Type B pancreatic cell (in vitro differentiated cells): ENCODE data around the gene NECAB3. TPM values are rescaled to one million over a fixed set of nuclear protein-coding genes. Genes with fewer than 3 reads are reported as not detected.
A peak's percentile ranks its signal among the peaks of the same experiment; 100 is the strongest.
"Not testable (repeated sequence)": the region's sequence is repeated elsewhere in the genome, so short reads cannot be mapped to it uniquely, and the experiment has no call there.

Experiments
- DNase-seq: peaks from one replicate; pipeline ENCODE4 v3.0.0; 2021; ENCODE audit warnings: mixed read lengths; ENCODE audit not compliant: unreplicated experiment; ENCODE audit errors: extremely low spot score
- H3K27ac Mint-ChIP-seq: 2 replicates; pipeline ENCODE4 v1.8.0; 2021; ENCODE audit warnings: mild to moderate bottlenecking, mixed read lengths
- H3K27me3 Mint-ChIP-seq: 2 replicates; pipeline ENCODE4 v1.8.0; 2021; ENCODE audit warnings: mixed read lengths
- H3K36me3 Mint-ChIP-seq: 2 replicates; pipeline ENCODE4 v1.8.0; 2021; ENCODE audit warnings: mixed read lengths
- H3K4me1 Mint-ChIP-seq: one replicate; pipeline ENCODE4 v1.8.0; 2021; ENCODE audit warnings: mixed read lengths; ENCODE audit not compliant: unreplicated experiment
- H3K4me3 Mint-ChIP-seq: 2 replicates; pipeline ENCODE4 v1.8.0; 2021; ENCODE audit warnings: mild to moderate bottlenecking, mixed read lengths
- H3K9me3 Mint-ChIP-seq: 2 replicates; pipeline ENCODE4 v1.8.0; 2021; ENCODE audit warnings: mixed read lengths
- total RNA-seq: library from RNA; stranded (reverse); gene quantifications from 2 replicates; pipeline ENCODE4 v1.2.1, GENCODE V29; 2021; ENCODE audit warnings: low replicate concordance
- TF ChIP-seq, protein P1 (sequence below): fragments of 200-600 bp; sonication (generic); conservative IDR thresholded peaks from 2 replicates; pipeline ENCODE4 v1.5.0; 2021; ENCODE audit warnings: antibody characterized with exemption, mild to moderate bottlenecking

The NECAB3 gene
- total RNA-seq, 1 donor from 2014 or later, result 68.2 TPM

DNA sequence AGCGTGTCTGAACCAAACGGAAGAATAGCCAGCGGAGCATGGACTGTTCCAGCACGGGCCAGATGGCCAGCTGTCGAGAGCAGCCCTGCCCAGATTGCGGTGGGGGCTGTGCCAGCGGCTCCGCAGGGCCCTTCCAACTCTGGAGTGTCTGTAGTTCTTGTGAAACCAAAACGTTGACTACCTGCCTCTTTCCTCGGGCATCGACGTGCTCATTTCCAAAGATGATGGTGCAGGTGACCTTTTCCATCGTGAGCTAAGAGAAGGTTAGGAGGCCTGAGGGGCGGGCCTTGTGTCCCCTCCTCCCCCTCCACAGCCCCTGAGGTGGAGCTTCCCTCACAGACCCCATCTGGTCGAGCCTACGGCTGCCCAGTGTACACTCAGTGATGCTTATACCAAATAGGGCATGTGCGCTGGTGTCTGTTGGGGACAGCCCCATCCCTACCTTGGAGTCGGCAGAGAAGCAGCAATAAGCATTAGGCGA, 25.0 kb downstream of the NECAB3 start:
- H3K4me3 Mint-ChIP-seq, result peak overlapping the region; percentile 32
- H3K9me3 Mint-ChIP-seq, result no peaks in the 10 kb centered on the region
- no peak for DNase-seq
- H3K27ac Mint-ChIP-seq, result peak overlapping the region; percentile 97
- TF ChIP-seq, protein P1, sequence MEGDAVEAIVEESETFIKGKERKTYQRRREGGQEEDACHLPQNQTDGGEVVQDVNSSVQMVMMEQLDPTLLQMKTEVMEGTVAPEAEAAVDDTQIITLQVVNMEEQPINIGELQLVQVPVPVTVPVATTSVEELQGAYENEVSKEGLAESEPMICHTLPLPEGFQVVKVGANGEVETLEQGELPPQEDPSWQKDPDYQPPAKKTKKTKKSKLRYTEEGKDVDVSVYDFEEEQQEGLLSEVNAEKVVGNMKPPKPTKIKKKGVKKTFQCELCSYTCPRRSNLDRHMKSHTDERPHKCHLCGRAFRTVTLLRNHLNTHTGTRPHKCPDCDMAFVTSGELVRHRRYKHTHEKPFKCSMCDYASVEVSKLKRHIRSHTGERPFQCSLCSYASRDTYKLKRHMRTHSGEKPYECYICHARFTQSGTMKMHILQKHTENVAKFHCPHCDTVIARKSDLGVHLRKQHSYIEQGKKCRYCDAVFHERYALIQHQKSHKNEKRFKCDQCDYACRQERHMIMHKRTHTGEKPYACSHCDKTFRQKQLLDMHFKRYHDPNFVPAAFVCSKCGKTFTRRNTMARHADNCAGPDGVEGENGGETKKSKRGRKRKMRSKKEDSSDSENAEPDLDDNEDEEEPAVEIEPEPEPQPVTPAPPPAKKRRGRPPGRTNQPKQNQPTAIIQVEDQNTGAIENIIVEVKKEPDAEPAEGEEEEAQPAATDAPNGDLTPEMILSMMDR, result no peak
- H3K36me3 Mint-ChIP-seq, result peaks cover 35% of the 10 kb centered on the region
- H3K27me3 Mint-ChIP-seq, result no peaks in the 10 kb centered on the region
- peaks cover 69% of the 10 kb centered on the region for H3K4me1 Mint-ChIP-seq

DNA sequence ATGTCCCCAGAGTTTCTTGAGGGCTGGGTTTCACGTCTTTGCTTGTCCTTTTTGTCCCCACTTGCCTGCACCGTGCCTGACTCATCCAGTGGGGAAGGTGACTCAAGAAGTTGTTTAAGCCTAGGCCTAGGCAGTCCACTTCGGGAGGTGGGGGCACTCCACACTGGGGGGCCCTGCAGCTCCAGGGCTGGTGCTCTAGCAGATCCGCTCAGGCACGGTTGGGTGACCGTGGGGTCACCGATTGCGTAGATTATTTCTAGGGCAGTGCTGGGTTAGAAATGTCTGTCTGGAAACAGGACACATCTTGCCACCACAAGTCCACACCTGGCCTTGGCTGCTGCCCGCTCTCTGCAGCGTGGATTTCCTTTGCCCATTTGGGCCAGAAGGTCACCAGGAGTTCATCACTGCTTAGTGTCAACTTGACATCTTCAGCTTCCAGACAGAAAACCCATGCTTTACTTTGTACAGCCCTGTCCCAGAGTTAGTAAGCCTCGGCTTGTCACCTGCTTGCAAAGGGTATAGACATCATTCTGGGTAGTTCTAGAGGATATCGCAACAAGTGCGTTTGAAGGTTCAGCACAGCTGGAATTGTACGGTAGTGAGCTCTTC, 25.7 kb downstream of the NECAB3 start:
- DNase-seq, result no peak
- H3K27ac Mint-ChIP-seq, result peak overlapping the region; percentile 97
- peaks cover 35% of the 10 kb centered on the region for H3K36me3 Mint-ChIP-seq
- H3K27me3 Mint-ChIP-seq, result no peaks in the 10 kb centered on the region
- H3K9me3 Mint-ChIP-seq, result no peaks in the 10 kb centered on the region
- peaks cover 61% of the 10 kb centered on the region for H3K4me1 Mint-ChIP-seq
- H3K4me3 Mint-ChIP-seq, result no peak overlapping the region
- TF ChIP-seq, protein P1, result no peak

DNA sequence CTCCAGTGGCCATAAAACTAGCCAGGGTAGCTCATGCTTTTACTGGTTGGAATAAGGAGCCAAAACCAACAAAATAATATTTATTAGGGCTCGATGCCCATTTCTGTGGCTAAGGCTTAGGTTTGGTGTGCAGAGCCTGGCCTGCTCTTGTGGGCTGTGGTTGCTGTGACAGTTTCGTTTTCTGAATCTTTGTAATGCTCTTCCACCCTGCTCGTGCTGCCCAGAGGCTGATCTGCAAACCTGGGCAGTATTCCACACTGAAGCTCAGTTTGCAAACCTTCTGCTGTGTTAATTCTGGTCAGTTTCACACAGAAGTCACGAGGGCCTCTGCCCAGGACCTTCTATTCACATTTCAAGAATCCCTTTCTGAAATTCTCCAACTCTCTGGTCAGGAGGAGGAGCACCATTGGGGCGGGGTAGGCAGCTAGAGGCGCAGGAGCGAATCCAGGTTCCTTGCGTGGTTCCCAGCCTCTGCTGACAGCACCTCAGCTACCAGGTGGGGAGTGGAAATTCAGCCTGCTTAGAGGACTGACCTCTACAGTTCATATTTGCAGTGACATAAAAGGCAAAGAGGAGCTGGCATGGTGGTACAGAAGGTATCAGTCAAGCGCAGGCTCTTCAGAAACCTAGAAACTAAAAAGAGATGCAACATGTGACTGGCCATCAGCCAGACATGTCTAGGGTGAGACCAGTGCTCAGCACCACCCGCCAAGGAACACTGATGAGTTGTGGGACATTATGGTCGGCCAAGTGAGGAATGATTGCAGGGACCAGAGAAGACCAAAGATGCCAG, 26.4 kb downstream of the NECAB3 start:
- Mint-ChIP-seq H3K36me3 (peaks cover 40% of the 10 kb centered on the region), H3K27me3 (no peaks in the 10 kb centered on the region), H3K4me3 (no peak overlapping the region), H3K4me1 (peaks cover 56% of the 10 kb centered on the region), H3K27ac (peak overlapping the region; percentile 97), H3K9me3 (no peaks in the 10 kb centered on the region)
- DNase-seq, result no peak
- TF ChIP-seq, protein P1, result no peak

DNA sequence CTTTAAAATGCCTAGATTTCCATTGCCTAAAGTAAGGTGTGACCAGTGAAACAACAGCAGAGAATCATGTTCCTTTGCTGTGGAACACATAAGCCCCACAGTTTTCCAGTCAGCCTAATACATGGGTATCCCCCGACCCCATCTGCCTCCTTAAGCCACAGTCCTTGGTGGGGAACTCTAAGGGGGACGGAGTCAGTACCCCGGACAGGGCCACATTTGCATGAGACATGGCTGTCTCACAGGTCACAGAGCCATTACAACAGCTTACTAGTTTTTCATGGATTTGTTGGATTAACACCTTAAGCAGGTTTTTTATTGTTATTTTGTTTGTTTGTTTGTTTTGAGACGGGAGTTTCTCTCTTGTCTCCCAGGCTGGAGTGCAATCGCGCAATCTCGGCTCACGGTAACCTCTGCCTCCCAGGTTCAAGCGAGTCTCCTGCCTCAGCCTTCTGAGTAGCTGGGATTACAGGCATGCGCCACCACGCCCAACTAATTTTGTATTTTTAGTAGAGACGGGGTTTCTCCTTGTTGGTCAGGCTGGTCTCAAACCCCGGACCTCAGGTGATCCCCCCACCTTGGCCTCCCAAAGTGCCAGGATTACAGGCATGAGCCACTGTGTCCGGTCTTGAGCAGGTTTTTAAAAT, 27.1 kb downstream of the NECAB3 start:
- H3K4me3 Mint-ChIP-seq, H3K27ac Mint-ChIP-seq, H3K9me3 Mint-ChIP-seq, H3K27me3 Mint-ChIP-seq, DNase-seq: not testable (repeated sequence)
- H3K36me3 Mint-ChIP-seq, result peaks cover 42% of the 10 kb centered on the region
- peaks cover 55% of the 10 kb centered on the region for H3K4me1 Mint-ChIP-seq

DNA sequence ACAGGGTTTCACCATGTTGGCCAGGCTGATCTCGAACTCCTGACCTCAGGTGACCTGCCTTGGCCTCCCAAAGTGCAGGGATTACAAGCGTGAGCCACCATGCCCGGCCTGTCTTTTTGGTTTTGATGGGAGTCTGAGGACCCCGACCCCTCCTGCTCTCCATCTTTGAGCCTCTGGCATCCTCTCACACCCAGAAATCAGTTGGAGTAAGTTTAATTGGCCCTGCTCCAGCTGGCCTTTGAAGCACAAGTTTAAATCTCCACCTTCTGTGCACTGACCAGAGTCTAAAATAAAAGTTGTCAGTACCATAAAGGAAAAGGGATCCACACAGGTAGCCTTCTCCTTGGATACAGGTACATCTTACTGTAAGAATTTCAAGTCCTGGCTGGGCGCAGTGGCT, 28.0 kb downstream of the NECAB3 start:
- peaks cover 40% of the 10 kb centered on the region for H3K36me3 Mint-ChIP-seq
- no peaks in the 10 kb centered on the region for H3K9me3 Mint-ChIP-seq
- H3K4me3 Mint-ChIP-seq, result no peak overlapping the region
- DNase-seq, result no peak
- peaks cover 46% of the 10 kb centered on the region for H3K4me1 Mint-ChIP-seq
- H3K27me3 Mint-ChIP-seq, result no peaks in the 10 kb centered on the region
- H3K27ac Mint-ChIP-seq, result no peak overlapping the region
- TF ChIP-seq, protein P1, result no peak

DNA sequence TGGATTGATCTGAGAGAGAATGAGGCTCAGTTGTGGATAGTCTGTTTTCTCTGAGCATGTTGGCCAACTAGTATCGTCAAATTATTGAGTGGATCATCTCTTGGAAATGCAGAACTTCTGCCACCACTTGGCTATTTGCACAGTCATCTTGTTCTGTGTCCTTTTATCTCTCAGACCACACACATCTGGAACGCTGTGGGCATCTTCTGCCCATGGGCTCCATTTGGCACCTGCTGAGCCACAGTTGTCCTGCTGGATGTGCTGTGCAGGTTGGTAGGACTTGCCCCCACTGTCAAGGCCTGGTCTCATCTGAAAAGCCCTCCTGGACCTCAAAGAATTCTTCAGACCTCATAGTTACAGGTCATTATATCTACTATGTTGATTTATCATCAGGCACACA, 28.8 kb downstream of the NECAB3 start:
- Mint-ChIP-seq H3K4me3 (no peak overlapping the region), H3K36me3 (peaks cover 32% of the 10 kb centered on the region), H3K27ac (peak overlapping the region; percentile 9), H3K9me3 (no peaks in the 10 kb centered on the region), H3K4me1 (peaks cover 38% of the 10 kb centered on the region), H3K27me3 (no peaks in the 10 kb centered on the region)
- TF ChIP-seq, protein P1, result no peak
- no peak for DNase-seq
